PC-9 (cell line): ENCODE results near the gene CAMTA1. TPM values are rescaled to one million over a fixed set of nuclear protein-coding genes. Genes with fewer than 3 reads are reported as not detected.

Experiments used
- BruUV-seq: library from RNA; stranded (reverse); fragments of 400-500 nt; replicated peaks from 2 replicates; lab custom pipeline; 2021; lab: Mats Ljungman, UMichigan
- CTCF ChIA-PET: fragments of 300-600 bp; sonication (Branson Sonifier 250); formaldehyde crosslinking; loops from one replicate; lab custom pipeline; 2022; ENCODE audit warnings: antibody characterized with exemption; lab: Charles Lee
- POLR2A ChIA-PET: fragments of 300-600 bp; sonication (Branson Sonifier 250); formaldehyde crosslinking; loops from one replicate; lab custom pipeline; 2022; ENCODE audit warnings: antibody characterized with exemption; ENCODE audit not compliant: unreplicated experiment; lab: Charles Lee
- DNase-seq, 2 experiments: peaks; one replicate each; pipeline versions ENCODE4 v3.0.0 to v3.0.0-alpha.2; 2015 to 2022; ENCODE audit warnings: mixed read lengths in 1 of 2
- H2AFZ ChIP-seq: fragments of 200-600 bp; sonication (generic); 2 replicates; pipeline ENCODE4 v1.8.1; 2017; ENCODE audit warnings: antibody characterized with exemption
- H3F3A ChIP-seq: fragments of 200-600 bp; sonication (generic); 2 replicates; pipeline ENCODE4 v1.8.1; 2017; ENCODE audit warnings: antibody characterized with exemption, mild to moderate bottlenecking, low read depth; ENCODE audit not compliant: insufficient read depth
- H3K27ac ChIP-seq: fragments of 200-600 bp; sonication (generic); 2 replicates; pipeline ENCODE4 v1.6.1; 2016; ENCODE audit warnings: mixed run types
- H3K27me3 ChIP-seq: fragments of 200-600 bp; sonication (generic); 2 replicates; pipeline ENCODE4 v1.6.1; 2016; ENCODE audit warnings: low read depth, mixed run types; ENCODE audit not compliant: insufficient read depth
- H3K36me3 ChIP-seq: fragments of 200-600 bp; sonication (generic); 2 replicates; pipeline ENCODE4 v1.6.1; 2016; ENCODE audit warnings: low read depth, mixed run types
- H3K4me1 ChIP-seq: fragments of 200-600 bp; sonication (generic); replicated peaks from 2 replicates; pipeline ENCODE4 v1.6.1; 2016; ENCODE audit warnings: mixed run types; ENCODE audit not compliant: insufficient read depth
- H3K4me2 ChIP-seq: fragments of 200-600 bp; sonication (generic); 2 replicates; pipeline ENCODE4 v1.6.1; 2017; ENCODE audit warnings: mixed run types
- H3K4me3 ChIP-seq: fragments of 200-600 bp; sonication (generic); 2 replicates; pipeline ENCODE4 v1.6.1; 2016; ENCODE audit warnings: mixed run types
- H3K79me2 ChIP-seq: fragments of 200-600 bp; sonication (generic); 2 replicates; pipeline ENCODE4 v1.6.1; 2017; ENCODE audit warnings: low read depth, mixed run types
- H3K9me2 ChIP-seq: fragments of 200-600 bp; sonication (generic); 2 replicates; pipeline ENCODE4 v1.8.1; 2017; ENCODE audit warnings: mild to moderate bottlenecking; ENCODE audit not compliant: insufficient read depth
- H3K9me3 ChIP-seq: fragments of 200-600 bp; sonication (generic); 2 replicates; pipeline ENCODE4 v1.8.1; 2016; ENCODE audit warnings: low read depth; ENCODE audit not compliant: insufficient read depth
- H4K20me1 ChIP-seq: fragments of 200-600 bp; sonication (generic); 2 replicates; pipeline ENCODE4 v1.8.1; 2017; ENCODE audit not compliant: insufficient read depth
- EZH2 ChIP-seq: fragments of 200-600 bp; sonication (generic); IDR thresholded peaks from 2 replicates; pipeline ENCODE4 v1.8.0; 2017; ENCODE audit warnings: antibody characterized with exemption, low read depth
- intact Hi-C: fragments of 100-400 bp; cut with micrococcal nuclease; formaldehyde crosslinking; loops from one replicate; pipeline ENCODE4 v1.10.0; 2022; ENCODE audit not compliant: unreplicated experiment
- total RNA-seq: library from RNA; stranded (reverse); gene quantifications from 2 replicates; pipeline ENCODE4 v1.2.3, GENCODE V29; 2021
- TF ChIP-seq, protein P1 (sequence below): fragments of 200-600 bp; sonication (generic); conservative IDR thresholded peaks from 2 replicates; pipeline ENCODE4 v1.6.1; 2017; ENCODE audit warnings: mixed run types, antibody characterized with exemption, mild to moderate bottlenecking, moderate library complexity

The CAMTA1 gene
- total RNA-seq, 1 experiment from 2014 or later = 72.3 TPM

DNA sequence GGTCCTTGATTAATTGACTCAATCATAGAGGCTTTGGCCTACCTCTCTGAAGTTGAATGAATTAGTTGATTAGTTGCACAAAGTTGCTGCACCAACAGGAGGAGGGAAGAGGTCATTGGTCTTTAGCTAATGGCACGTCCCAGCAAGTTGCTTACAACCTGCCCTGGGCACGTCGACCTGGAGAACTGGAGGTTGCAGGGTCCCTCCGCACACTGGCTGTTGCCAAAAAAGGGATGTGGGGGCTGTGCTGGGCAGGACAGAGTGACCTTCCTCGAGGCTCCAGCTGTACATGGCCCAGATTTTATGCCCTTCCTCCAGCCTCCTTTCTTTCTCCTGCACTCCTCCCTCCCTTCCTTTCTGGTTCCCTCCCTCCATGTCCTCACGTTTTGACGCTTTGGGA, 755.6 kb downstream of the CAMTA1 start:
- intact Hi-C loops = no loop called here
- DNase-seq = no peak
- H3K27me3 ChIP-seq = peaks cover 52% of the 10 kb centered on the region
- H3K9me2 ChIP-seq = no peaks in the 10 kb centered on the region
- no peak for TF ChIP-seq EZH2
- TF ChIP-seq, protein P1, sequence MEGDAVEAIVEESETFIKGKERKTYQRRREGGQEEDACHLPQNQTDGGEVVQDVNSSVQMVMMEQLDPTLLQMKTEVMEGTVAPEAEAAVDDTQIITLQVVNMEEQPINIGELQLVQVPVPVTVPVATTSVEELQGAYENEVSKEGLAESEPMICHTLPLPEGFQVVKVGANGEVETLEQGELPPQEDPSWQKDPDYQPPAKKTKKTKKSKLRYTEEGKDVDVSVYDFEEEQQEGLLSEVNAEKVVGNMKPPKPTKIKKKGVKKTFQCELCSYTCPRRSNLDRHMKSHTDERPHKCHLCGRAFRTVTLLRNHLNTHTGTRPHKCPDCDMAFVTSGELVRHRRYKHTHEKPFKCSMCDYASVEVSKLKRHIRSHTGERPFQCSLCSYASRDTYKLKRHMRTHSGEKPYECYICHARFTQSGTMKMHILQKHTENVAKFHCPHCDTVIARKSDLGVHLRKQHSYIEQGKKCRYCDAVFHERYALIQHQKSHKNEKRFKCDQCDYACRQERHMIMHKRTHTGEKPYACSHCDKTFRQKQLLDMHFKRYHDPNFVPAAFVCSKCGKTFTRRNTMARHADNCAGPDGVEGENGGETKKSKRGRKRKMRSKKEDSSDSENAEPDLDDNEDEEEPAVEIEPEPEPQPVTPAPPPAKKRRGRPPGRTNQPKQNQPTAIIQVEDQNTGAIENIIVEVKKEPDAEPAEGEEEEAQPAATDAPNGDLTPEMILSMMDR = no peak
- H3K4me3 ChIP-seq = no peak overlapping the region
- no peak overlapping the region for H3K27ac ChIP-seq
- POLR2A ChIA-PET = no interaction called here
- no peaks in the 10 kb centered on the region for H4K20me1 ChIP-seq
- no peak overlapping the region for H3K4me2 ChIP-seq
- no peak overlapping the region for H2AFZ ChIP-seq
- H3K36me3 ChIP-seq = no peaks in the 10 kb centered on the region
- BruUV-seq = no TSS peak
- no peaks in the 10 kb centered on the region for H3K9me3 ChIP-seq
- H3K4me1 ChIP-seq = no peaks in the 10 kb centered on the region
- H3F3A ChIP-seq = no peaks in the 10 kb centered on the region
- CTCF ChIA-PET = interaction anchor here (1.0 kb wide), 1 partner anchor 9 kb away, joined by 9 read pairs; no protein-coding TSS in a partner anchor
- H3K79me2 ChIP-seq = no peaks in the 10 kb centered on the region

DNA sequence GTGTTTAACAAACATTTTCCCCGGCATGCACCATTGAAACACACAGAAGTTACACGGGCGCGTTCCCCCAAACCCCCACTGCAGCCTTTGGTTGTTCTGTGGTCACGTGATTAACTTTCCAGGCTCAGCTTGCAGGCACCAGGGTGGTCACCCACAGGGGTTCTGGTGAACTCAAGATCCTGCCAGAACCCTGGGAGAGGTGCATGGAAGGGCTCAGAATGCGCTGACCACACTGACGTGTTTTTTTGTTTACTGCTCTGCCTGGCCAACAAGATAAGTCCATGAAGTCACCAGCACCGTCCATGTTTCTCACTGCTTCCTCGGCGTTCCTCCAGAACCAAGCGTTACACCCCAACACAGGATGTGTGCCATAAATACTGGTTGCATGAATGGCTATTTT, 756.4 kb downstream of the CAMTA1 start:
- Histone ChIP-seq H3K4me1 (no peaks in the 10 kb centered on the region), H3F3A (no peaks in the 10 kb centered on the region), H3K9me2 (no peaks in the 10 kb centered on the region), H3K4me2 (no peak overlapping the region), H3K36me3 (no peaks in the 10 kb centered on the region), H3K79me2 (no peaks in the 10 kb centered on the region), H3K9me3 (no peaks in the 10 kb centered on the region), H3K4me3 (no peak overlapping the region), H4K20me1 (no peaks in the 10 kb centered on the region), H3K27ac (no peak overlapping the region), H3K27me3 (peaks cover 44% of the 10 kb centered on the region), H2AFZ (no peak overlapping the region)
- CTCF ChIA-PET = no interaction called here
- no peak for DNase-seq
- POLR2A ChIA-PET = no interaction called here
- TF ChIP-seq EZH2 = no peak
- TF ChIP-seq, protein P1 = no peak
- intact Hi-C loops = no loop called here
- BruUV-seq = no TSS peak

DNA sequence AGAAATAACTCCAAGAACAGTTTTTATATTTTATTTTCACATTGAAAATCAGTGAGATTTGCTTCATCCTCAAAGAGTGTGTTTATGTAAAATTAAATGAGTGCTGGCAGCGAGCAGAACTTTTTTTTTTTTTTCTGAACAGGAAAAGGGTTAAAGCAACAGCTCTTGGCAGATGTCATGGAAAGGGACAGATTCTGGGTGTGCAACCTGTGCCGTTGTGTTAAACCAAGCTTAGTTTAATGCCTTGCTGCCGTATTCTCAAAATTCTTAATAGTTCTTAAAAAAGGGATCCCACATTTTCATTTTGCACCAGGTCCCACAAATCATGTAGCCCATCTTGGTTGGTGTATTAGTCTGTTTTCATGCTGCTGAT, 758.5 kb downstream of the CAMTA1 start:
- H3K9me2 ChIP-seq = no peaks in the 10 kb centered on the region
- H3K4me2 ChIP-seq = no peak overlapping the region
- intact Hi-C loops = no loop called here
- TF ChIP-seq, protein P1 = no peak
- no peak for TF ChIP-seq EZH2
- peaks cover 30% of the 10 kb centered on the region for H3K27me3 ChIP-seq
- no peak overlapping the region for H3K4me3 ChIP-seq
- no peak overlapping the region for H3K27ac ChIP-seq
- no peaks in the 10 kb centered on the region for H3K9me3 ChIP-seq
- no TSS peak for BruUV-seq
- no peaks in the 10 kb centered on the region for H3K4me1 ChIP-seq
- ChIA-PET CTCF (no interaction called here), POLR2A (no interaction called here)
- H3F3A ChIP-seq = no peaks in the 10 kb centered on the region
- no peak overlapping the region for H2AFZ ChIP-seq
- H4K20me1 ChIP-seq = no peaks in the 10 kb centered on the region
- no peaks in the 10 kb centered on the region for H3K79me2 ChIP-seq
- no peak for DNase-seq
- no peaks in the 10 kb centered on the region for H3K36me3 ChIP-seq
